ENCODE data around the gene LRCH1. TPM values are rescaled to one million over a fixed set of nuclear protein-coding genes. Genes with fewer than 3 reads are reported as not detected.

LRCH1 gene
- total and polyA plus RNA-seq, 2 of the 4 experiments (the other 2 are of a cell fraction), result 7.0 to 8.8 TPM

DNA sequence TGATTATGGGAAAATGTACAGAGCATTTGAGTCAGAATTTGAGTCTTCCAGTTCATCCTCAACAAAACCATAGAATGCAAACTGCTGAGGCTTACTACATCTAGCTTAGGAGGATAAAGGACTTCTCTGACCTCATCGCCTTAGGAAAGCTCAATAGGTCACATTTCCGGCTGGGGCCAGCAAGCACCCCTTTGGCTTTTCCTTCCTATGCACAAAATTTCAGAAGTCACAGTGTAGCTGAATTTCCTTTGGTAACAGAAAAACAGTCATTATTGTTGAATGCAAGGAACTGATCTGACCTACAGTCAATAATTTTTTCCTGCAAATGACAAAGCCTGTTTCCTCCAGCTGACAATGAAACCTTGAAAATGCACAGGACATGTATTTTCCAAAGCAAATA, 32.8 kb upstream of the LRCH1 start:
- no peak overlapping the region for H3K4me3 ChIP-seq (ENCODE audit: insufficient read depth, low read depth, low read length)
- H3K36me3 ChIP-seq (ENCODE audit: control insufficient read depth, insufficient read depth, low read length), result no peaks in the 10 kb centered on the region
- no peak for ATAC-seq (ENCODE audit: low read depth)
- H3K23ac ChIP-seq (ENCODE audit: low read depth, low read length), result no peak overlapping the region
- TF ChIP-seq, protein P1, sequence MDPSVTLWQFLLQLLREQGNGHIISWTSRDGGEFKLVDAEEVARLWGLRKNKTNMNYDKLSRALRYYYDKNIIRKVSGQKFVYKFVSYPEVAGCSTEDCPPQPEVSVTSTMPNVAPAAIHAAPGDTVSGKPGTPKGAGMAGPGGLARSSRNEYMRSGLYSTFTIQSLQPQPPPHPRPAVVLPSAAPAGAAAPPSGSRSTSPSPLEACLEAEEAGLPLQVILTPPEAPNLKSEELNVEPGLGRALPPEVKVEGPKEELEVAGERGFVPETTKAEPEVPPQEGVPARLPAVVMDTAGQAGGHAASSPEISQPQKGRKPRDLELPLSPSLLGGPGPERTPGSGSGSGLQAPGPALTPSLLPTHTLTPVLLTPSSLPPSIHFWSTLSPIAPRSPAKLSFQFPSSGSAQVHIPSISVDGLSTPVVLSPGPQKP (IDR thresholded peaks at IDR 0.05; ENCODE audit: borderline replicate concordance, low read depth, low read length), result no peak
- TF ChIP-seq NFE2L2 (IDR thresholded peaks at IDR 0.05; ENCODE audit: low read depth, low read length) (no peak), FOS (IDR thresholded peaks at IDR 0.05; ENCODE audit: low read depth, low read length) (no peak), MAFK (IDR thresholded peaks at IDR 0.05; ENCODE audit: low read depth, low read length) (no peak), RAD21 (IDR thresholded peaks at IDR 0.05; ENCODE audit: low read length) (no peak), CEBPB (IDR thresholded peaks at IDR 0.05; ENCODE audit: low read depth, low read length) (no peak), POLR2A (IDR thresholded peaks at IDR 0.05; ENCODE audit: low read depth, low read length) (no peak), CHD1 (IDR thresholded peaks at IDR 0.05; ENCODE audit: low read depth, low read length) (no peak), MXI1 (IDR thresholded peaks at IDR 0.05; ENCODE audit: borderline replicate concordance, low read depth, low read length) (no peak), RFX5 (IDR thresholded peaks at IDR 0.05; ENCODE audit: low read depth, low read length) (no peak), SMC3 (IDR thresholded peaks at IDR 0.05; ENCODE audit: low read depth, low read length) (no peak), BHLHE40 (IDR thresholded peaks at IDR 0.05; ENCODE audit: low read depth, low read length) (no peak), MAZ (IDR thresholded peaks at IDR 0.05; ENCODE audit: borderline replicate concordance, low read depth, low read length) (no peak), RCOR1 (IDR thresholded peaks at IDR 0.05; ENCODE audit: insufficient replicate concordance, low read length) (no peak)
- TF ChIP-seq, protein P2, sequence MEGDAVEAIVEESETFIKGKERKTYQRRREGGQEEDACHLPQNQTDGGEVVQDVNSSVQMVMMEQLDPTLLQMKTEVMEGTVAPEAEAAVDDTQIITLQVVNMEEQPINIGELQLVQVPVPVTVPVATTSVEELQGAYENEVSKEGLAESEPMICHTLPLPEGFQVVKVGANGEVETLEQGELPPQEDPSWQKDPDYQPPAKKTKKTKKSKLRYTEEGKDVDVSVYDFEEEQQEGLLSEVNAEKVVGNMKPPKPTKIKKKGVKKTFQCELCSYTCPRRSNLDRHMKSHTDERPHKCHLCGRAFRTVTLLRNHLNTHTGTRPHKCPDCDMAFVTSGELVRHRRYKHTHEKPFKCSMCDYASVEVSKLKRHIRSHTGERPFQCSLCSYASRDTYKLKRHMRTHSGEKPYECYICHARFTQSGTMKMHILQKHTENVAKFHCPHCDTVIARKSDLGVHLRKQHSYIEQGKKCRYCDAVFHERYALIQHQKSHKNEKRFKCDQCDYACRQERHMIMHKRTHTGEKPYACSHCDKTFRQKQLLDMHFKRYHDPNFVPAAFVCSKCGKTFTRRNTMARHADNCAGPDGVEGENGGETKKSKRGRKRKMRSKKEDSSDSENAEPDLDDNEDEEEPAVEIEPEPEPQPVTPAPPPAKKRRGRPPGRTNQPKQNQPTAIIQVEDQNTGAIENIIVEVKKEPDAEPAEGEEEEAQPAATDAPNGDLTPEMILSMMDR (conservative IDR thresholded peaks at IDR 0.05; ENCODE audit: low read depth, low read length), result no peak
- TF ChIP-seq, protein P3, sequence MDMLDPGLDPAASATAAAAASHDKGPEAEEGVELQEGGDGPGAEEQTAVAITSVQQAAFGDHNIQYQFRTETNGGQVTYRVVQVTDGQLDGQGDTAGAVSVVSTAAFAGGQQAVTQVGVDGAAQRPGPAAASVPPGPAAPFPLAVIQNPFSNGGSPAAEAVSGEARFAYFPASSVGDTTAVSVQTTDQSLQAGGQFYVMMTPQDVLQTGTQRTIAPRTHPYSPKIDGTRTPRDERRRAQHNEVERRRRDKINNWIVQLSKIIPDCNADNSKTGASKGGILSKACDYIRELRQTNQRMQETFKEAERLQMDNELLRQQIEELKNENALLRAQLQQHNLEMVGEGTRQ (IDR thresholded peaks at IDR 0.05; ENCODE audit: low read depth, low read length), result no peak
- H2AK9ac ChIP-seq (replicated peaks; ENCODE audit: low read depth, low read length, poor library complexity), result no peak overlapping the region
- in situ Hi-C loops (cut with MboI; ENCODE audit: low sequenced_read_pairs) (no loop called here), dilution Hi-C loops (cut with HindIII; ENCODE audit: low sequenced_read_pairs, unreplicated experiment) (no loop called here), intact Hi-C loops (cut with micrococcal nuclease) (no loop called here)
- no peak overlapping the region for H3K4me2 ChIP-seq (ENCODE audit: low read depth, low read length)
- no CpG with 5 or more reads among the region's 2 CpGs for WGBS, 2 experiments (ENCODE audit: extremely low coverage in 2 of 2, insufficient read length in 1 of 2)
- no peak overlapping the region for H2BK20ac ChIP-seq (ENCODE audit: low read depth, low read length)
- H4K5ac ChIP-seq (ENCODE audit: low read depth, low read length), result no peak overlapping the region
- no peak overlapping the region for H2BK5ac ChIP-seq (ENCODE audit: low read depth, low read length, poor library complexity, severe bottlenecking)
- H4K20me1 ChIP-seq (ENCODE audit: insufficient read depth, low read length), result no peaks in the 10 kb centered on the region
- H3K14ac ChIP-seq (replicated peaks; ENCODE audit: low read depth, low read length), result no peak overlapping the region
- H3K9me3 ChIP-seq (ENCODE audit: control insufficient read depth, insufficient read depth, low read length), result peaks cover 8% of the 10 kb centered on the region
- no TSS peak for BruUV-seq (replicated peaks)
- H2AFZ ChIP-seq (replicated peaks; ENCODE audit: low read length, poor library complexity), result no peak overlapping the region
- no peak overlapping the region for H2AK5ac ChIP-seq (ENCODE audit: low read depth, low read length)
- H3K9ac ChIP-seq (ENCODE audit: low read depth, low read length), result no peak overlapping the region
- H3K4me1 ChIP-seq (ENCODE audit: control insufficient read depth, insufficient read depth, low read length), result no peaks in the 10 kb centered on the region
- H3K56ac ChIP-seq (ENCODE audit: extremely low read depth, insufficient read depth, low read length), result no peak overlapping the region
- H2BK120ac ChIP-seq (ENCODE audit: low read depth, low read length), result no peak overlapping the region
- no peaks in the 10 kb centered on the region for H3K9me1 ChIP-seq (ENCODE audit: insufficient read depth, low read length)
- H3K18ac ChIP-seq (ENCODE audit: low read depth, low read length), result no peak overlapping the region
- H3K27me3 ChIP-seq (ENCODE audit: control insufficient read depth, insufficient read depth, low read length), result peaks cover 28% of the 10 kb centered on the region
- ChIA-PET CTCF (interaction anchor here (0.9 kb wide), 1 partner anchor 9 kb away, joined by 3 read pairs; no protein-coding TSS in a partner anchor), POLR2A (ENCODE audit: unreplicated experiment) (no interaction called here)
- DNase-seq, result no peak
- no peaks in the 10 kb centered on the region for H3K79me1 ChIP-seq (ENCODE audit: low read depth in 1 of 2, low read length in 2 of 2)
- H4K8ac ChIP-seq (ENCODE audit: low read depth in 2 of 2, low read length in 2 of 2), result no peak overlapping the region
- H4K91ac ChIP-seq (ENCODE audit: insufficient read depth, low read depth, low read length), result no peak overlapping the region
- no peak overlapping the region for H3K4ac ChIP-seq (ENCODE audit: low read depth, low read length)
- H2BK15ac ChIP-seq (ENCODE audit: low read depth, low read length), result no peak overlapping the region
- no peak overlapping the region for H3K27ac ChIP-seq (ENCODE audit: insufficient read depth, low read length)
